ENCODE measurements around the gene FGD6. TPM values are rescaled to one million over a fixed set of nuclear protein-coding genes. Genes with fewer than 3 reads are reported as not detected.

The FGD6 gene
- total RNA-seq, 5 donors from 2014 or later (not counting 1 experiment from before 2014, with no cell fraction given), result 0.55 to 1.9 (median 0.70) TPM

DNA sequence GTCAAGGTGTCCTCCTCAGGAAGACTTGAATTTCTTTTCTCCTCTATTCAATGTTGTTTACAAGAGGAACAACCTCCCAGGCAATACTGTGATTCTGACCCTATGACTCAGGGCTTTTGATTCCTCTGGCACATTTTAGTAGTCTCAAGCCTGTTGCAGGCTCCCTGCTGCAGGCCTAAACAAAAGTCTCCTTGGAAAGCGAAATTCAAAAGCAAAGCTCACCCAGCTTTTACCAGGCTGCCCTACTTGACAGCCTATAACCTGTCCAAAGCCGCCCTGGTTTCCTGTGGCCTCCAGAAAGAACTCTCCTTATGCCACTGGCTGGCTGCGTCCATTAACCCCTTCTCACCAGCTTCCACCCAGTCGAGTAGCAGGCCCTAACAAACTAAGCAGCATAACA, 11.6 kb downstream of the FGD6 start:
- Histone ChIP-seq H3K9me3 (no peaks in the 10 kb centered on the region), H3K4me1 (ENCODE audit: control insufficient read depth in 1 of 2, extremely low read depth in 1 of 2, insufficient read depth in 2 of 2, low read length in 2 of 2) (peaks cover 0 to 12% of the 10 kb centered on the region in 2 experiments), H3K27ac (ENCODE audit: low read length) (no peak overlapping the region), H3K27me3 (replicated peaks in 1 of 2; ENCODE audit: control insufficient read depth in 2 of 2, extremely low read depth in 1 of 2, insufficient read depth in 2 of 2, low read length in 1 of 2) (no peaks in the 10 kb centered on the region), H3K4me3 (ENCODE audit: control insufficient read depth in 1 of 2, extremely low read depth in 1 of 2, low read length in 1 of 2) (no peak overlapping the region), H3K36me3 (ENCODE audit: control insufficient read depth in 2 of 2, extremely low read depth in 1 of 2, insufficient read depth in 1 of 2, low read length in 1 of 2) (no peaks in the 10 kb centered on the region)
- peaks cover 8 to 19% (median 9%) of the 10 kb centered on the region in 3 donors for H3K4me1 Mint-ChIP-seq
- ChIA-PET CTCF (interaction anchor here in 1 of 2 donors (0.6 kb wide), 2 partner anchors 66 to 373 kb away, joined by 5 to 6 read pairs; no protein-coding TSS in a partner anchor), POLR2A (interaction anchor here in 1 of 2 donors (0.5 kb wide), 1 partner anchor 11 kb away, joined by 9 read pairs; no protein-coding TSS in a partner anchor)
- no peak overlapping the region for H3K27ac Mint-ChIP-seq
- 56% methylated on average over 4 of the region's 4 CpGs for WGBS (ENCODE audit: insufficient coverage)
- no peak overlapping the region for H3K4me3 Mint-ChIP-seq
- H3K36me3 Mint-ChIP-seq, result no peaks in the 10 kb centered on the region
- ATAC-seq (replicated peaks in 1 of 4), result no peak
- H3K9me3 Mint-ChIP-seq, result no peaks in the 10 kb centered on the region
- H3K27me3 Mint-ChIP-seq, result peaks cover 0 to 2% of the 10 kb centered on the region in 2 donors
- DNase-seq, result no peak

DNA sequence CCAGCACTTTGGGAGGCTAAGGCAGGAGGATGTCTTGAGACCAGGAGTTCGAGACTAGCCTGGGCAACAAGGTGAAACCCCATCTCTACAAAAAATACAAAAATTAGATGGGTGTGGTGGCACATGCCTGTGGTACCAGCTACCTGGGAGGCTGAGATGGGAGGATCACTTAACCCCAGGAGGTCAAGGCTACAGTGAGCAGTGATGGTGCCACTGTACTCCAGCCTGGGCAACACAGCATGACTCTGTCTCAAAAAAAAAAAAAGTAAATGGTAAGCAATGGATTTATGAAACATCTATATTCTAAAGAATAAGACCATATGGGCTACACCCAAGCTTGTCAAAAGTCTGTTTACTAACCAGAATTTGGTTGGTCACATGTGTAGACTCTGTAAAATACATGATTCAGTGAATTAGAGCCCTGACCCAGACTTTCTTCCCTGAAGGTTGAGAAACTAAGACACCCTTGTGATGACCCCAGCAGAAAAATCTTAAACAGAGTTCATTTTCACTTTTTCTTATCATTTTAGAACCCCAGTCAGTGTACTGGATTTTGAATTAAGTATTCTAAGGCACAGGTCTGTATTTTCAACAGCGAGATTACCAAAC, 12.1 kb downstream of the FGD6 start:
- Mint-ChIP-seq H3K27me3 (peaks cover 0 to 6% of the 10 kb centered on the region in 2 donors), H3K9me3 (no peaks in the 10 kb centered on the region), H3K4me3 (no peak overlapping the region), H3K36me3 (no peaks in the 10 kb centered on the region), H3K27ac (no peak overlapping the region), H3K4me1 (peaks cover 8 to 21% (median 9%) of the 10 kb centered on the region in 3 donors)
- DNase-seq, result no peak
- Histone ChIP-seq H3K4me1 (ENCODE audit: control insufficient read depth in 1 of 2, extremely low read depth in 1 of 2, insufficient read depth in 2 of 2, low read length in 2 of 2) (peaks cover 0 to 12% of the 10 kb centered on the region in 2 experiments), H3K36me3 (ENCODE audit: control insufficient read depth in 2 of 2, extremely low read depth in 1 of 2, insufficient read depth in 1 of 2, low read length in 1 of 2) (no peaks in the 10 kb centered on the region), H3K9me3 (no peaks in the 10 kb centered on the region), H3K27me3 (replicated peaks in 1 of 2; ENCODE audit: control insufficient read depth in 2 of 2, extremely low read depth in 1 of 2, insufficient read depth in 2 of 2, low read length in 1 of 2) (no peaks in the 10 kb centered on the region), H3K27ac (ENCODE audit: low read length) (no peak overlapping the region), H3K4me3 (ENCODE audit: control insufficient read depth in 1 of 2, extremely low read depth in 1 of 2, low read length in 1 of 2) (no peak overlapping the region)
- CTCF ChIA-PET, result interaction anchor here (0.6 kb wide), 2 partner anchors 13 to 128 kb away, joined by 3 read pairs; no protein-coding TSS in a partner anchor
- no peak for ATAC-seq (replicated peaks in 1 of 4)
- WGBS (ENCODE audit: insufficient coverage), result no CpG with 5 or more reads among the region's 2 CpGs
- POLR2A ChIA-PET, result no interaction called here

DNA sequence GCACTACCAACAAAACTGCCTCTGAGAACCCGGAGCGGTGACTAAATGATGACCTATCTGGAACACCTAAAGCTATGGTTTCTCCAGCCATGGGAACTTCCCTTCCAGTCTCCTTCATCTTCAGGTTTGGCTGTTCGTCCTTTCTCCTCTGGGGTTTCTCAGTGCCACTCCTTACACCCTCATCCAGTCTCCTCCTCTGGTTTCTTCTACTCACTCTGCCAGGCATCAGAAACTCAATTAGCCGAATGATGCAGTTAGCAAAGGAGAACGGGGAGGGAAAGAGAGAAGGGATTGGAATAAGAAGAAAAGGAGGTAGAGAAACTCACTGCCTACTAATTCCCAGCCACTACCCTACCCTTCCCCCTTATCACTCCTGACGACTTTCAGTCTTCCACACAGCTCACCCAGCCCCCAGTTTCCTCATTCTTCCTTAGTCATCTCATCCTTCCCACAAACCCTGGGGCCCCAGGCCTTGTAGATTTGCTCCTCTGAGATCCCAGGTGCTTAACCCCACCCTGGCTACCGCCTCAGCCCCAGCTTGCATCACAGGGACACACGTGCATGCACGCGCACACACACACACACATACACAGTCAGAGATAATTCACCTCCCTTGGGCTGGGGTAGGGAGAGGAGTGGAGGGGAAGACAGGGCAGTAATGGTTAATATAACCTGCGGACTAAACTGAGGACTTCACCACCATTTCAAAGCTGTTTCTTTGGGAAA, 13.0 kb downstream of the FGD6 start:
- H3K27ac ChIP-seq (ENCODE audit: low read length), result no peak overlapping the region
- no peak for ATAC-seq (replicated peaks in 1 of 4)
- WGBS (ENCODE audit: insufficient coverage), result 45% methylated on average over 2 of the region's 11 CpGs

DNA sequence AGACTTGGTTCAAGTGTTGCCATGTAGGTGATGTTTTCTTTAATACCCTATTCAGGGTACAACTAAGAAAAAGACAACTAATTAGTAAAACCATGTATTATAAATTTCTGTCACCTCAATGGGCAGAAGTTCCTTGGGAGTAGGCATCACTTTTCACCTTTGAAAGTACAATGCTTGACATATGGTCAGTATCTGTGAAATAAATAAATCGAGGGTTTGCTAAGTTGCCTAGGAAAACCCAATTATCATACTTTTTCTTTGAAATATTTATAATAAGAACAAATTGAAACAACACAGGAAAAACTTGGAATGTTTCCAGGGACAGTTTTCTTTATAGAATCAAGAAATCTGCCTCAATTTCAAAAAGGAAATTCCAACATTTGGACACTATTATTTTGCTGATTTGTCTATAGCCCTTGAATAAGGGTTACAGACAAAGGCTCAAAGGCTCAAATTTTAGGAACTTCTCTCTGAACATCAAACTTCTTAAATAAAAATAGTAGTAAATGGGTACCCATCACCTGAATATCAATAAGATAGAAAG, 13.7 kb downstream of the FGD6 start:
- ATAC-seq (replicated peaks in 1 of 4), result no peak
- no peak overlapping the region for H3K4me3 Mint-ChIP-seq
- WGBS (ENCODE audit: insufficient coverage), result no CpG with 5 or more reads among the region's 1 CpG

More for the DNA sequence above, 13.0 kb downstream of the FGD6 start:
- H3K4me3 Mint-ChIP-seq, result no peak overlapping the region
- no peaks in the 10 kb centered on the region for H3K36me3 ChIP-seq (ENCODE audit: control insufficient read depth in 2 of 2, extremely low read depth in 1 of 2, insufficient read depth in 1 of 2, low read length in 1 of 2)
- no peaks in the 10 kb centered on the region for H3K9me3 ChIP-seq
- ChIA-PET CTCF (interaction anchor here (0.6 kb wide), 2 partner anchors 13 to 129 kb away, joined by 3 read pairs; no protein-coding TSS in a partner anchor), POLR2A (no interaction called here)
- no peak overlapping the region for H3K27ac Mint-ChIP-seq
- peaks cover 0 to 6% of the 10 kb centered on the region in 2 donors for H3K27me3 Mint-ChIP-seq
- H3K36me3 Mint-ChIP-seq, result no peaks in the 10 kb centered on the region
- H3K4me3 ChIP-seq (ENCODE audit: control insufficient read depth in 1 of 2, extremely low read depth in 1 of 2, low read length in 1 of 2), result no peak overlapping the region
- no peaks in the 10 kb centered on the region for H3K27me3 ChIP-seq (replicated peaks in 1 of 2; ENCODE audit: control insufficient read depth in 2 of 2, extremely low read depth in 1 of 2, insufficient read depth in 2 of 2, low read length in 1 of 2)
- peaks cover 8 to 21% (median 9%) of the 10 kb centered on the region in 3 donors for H3K4me1 Mint-ChIP-seq
- peaks cover 0 to 12% of the 10 kb centered on the region in 2 experiments for H3K4me1 ChIP-seq (ENCODE audit: control insufficient read depth in 1 of 2, extremely low read depth in 1 of 2, insufficient read depth in 2 of 2, low read length in 2 of 2)
- no peaks in the 10 kb centered on the region for H3K9me3 Mint-ChIP-seq
- no peak for DNase-seq

DNA sequence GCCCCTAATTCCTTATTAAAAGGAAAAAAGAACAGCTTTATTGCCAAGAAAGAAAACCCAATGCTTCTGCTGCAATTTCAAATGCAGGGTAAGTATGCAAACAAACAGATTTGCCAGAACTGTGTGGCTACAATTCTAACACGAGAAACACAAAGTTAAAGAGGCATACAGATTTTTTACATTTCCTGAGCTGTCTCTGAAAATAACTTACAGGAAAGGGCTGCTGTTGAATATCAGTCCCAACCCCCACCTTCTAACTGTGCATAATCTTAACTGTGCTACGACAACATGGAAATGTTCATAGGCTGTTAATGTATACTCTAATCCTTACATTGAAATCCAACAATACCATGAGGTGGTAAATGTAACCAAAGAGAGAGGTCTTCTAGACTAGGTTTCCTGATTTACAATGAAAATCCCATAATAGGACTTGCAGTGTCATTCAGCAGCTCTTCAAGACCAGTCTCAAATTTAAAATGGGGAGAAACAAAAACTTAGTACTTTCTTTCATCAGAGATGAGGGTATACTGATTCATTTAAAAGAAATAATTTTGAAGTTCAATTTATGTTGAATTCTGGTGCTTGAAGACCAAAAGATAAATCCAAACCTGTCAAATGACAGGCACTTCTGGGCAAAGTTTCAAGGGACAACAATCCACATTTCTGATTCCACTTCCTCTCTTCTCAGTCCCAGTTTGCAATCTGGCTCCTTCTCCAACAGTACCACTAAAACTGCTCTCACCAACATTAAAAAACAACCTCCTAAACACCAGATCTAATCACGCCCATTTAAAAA, 14.4 kb downstream of the FGD6 start:
- H3K4me3 Mint-ChIP-seq, result no peak overlapping the region
- Histone ChIP-seq H3K4me1 (ENCODE audit: control insufficient read depth in 1 of 2, extremely low read depth in 1 of 2, insufficient read depth in 2 of 2, low read length in 2 of 2) (peaks cover 0 to 12% of the 10 kb centered on the region in 2 experiments), H3K27ac (ENCODE audit: low read length) (no peak overlapping the region), H3K36me3 (ENCODE audit: control insufficient read depth in 2 of 2, extremely low read depth in 1 of 2, insufficient read depth in 1 of 2, low read length in 1 of 2) (no peaks in the 10 kb centered on the region), H3K27me3 (replicated peaks in 1 of 2; ENCODE audit: control insufficient read depth in 2 of 2, extremely low read depth in 1 of 2, insufficient read depth in 2 of 2, low read length in 1 of 2) (no peaks in the 10 kb centered on the region), H3K9me3 (no peaks in the 10 kb centered on the region), H3K4me3 (ENCODE audit: control insufficient read depth in 1 of 2, extremely low read depth in 1 of 2, low read length in 1 of 2) (no peak overlapping the region)
- DNase-seq (no peak), ATAC-seq (replicated peaks in 1 of 4) (peak in 1 of 4 experiments; percentile 33)
- WGBS (ENCODE audit: insufficient coverage), result no CpG with 5 or more reads among the region's 3 CpGs
- H3K4me1 Mint-ChIP-seq, result peaks cover 8 to 21% (median 9%) of the 10 kb centered on the region in 3 donors
- CTCF ChIA-PET, result interaction anchor here in 1 of 2 donors (0.6 kb wide), 1 partner anchor 753 kb away, joined by 9 read pairs; no protein-coding TSS in a partner anchor
- peaks cover 0 to 3% of the 10 kb centered on the region in 2 donors for H3K27me3 Mint-ChIP-seq
- H3K27ac Mint-ChIP-seq, result peak overlapping the region in 1 of 2 donors; percentile 33
- no peaks in the 10 kb centered on the region for H3K9me3 Mint-ChIP-seq
- POLR2A ChIA-PET, result no interaction called here
- H3K36me3 Mint-ChIP-seq, result no peaks in the 10 kb centered on the region

More for the DNA sequence above, 13.7 kb downstream of the FGD6 start:
- no peaks in the 10 kb centered on the region for H3K9me3 Mint-ChIP-seq
- Histone ChIP-seq H3K27ac (ENCODE audit: low read length) (no peak overlapping the region), H3K4me3 (ENCODE audit: control insufficient read depth in 1 of 2, extremely low read depth in 1 of 2, low read length in 1 of 2) (no peak overlapping the region), H3K9me3 (no peaks in the 10 kb centered on the region), H3K4me1 (ENCODE audit: control insufficient read depth in 1 of 2, extremely low read depth in 1 of 2, insufficient read depth in 2 of 2, low read length in 2 of 2) (peaks cover 0 to 12% of the 10 kb centered on the region in 2 experiments), H3K27me3 (replicated peaks in 1 of 2; ENCODE audit: control insufficient read depth in 2 of 2, extremely low read depth in 1 of 2, insufficient read depth in 2 of 2, low read length in 1 of 2) (no peaks in the 10 kb centered on the region), H3K36me3 (ENCODE audit: control insufficient read depth in 2 of 2, extremely low read depth in 1 of 2, insufficient read depth in 1 of 2, low read length in 1 of 2) (no peaks in the 10 kb centered on the region)
- H3K4me1 Mint-ChIP-seq, result peaks cover 8 to 21% (median 9%) of the 10 kb centered on the region in 3 donors
- no peaks in the 10 kb centered on the region for H3K36me3 Mint-ChIP-seq
- ChIA-PET POLR2A (no interaction called here), CTCF (no interaction called here)
- H3K27me3 Mint-ChIP-seq, result peaks cover 0 to 3% of the 10 kb centered on the region in 2 donors
- peak overlapping the region in 1 of 2 donors; percentile 33 for H3K27ac Mint-ChIP-seq
- DNase-seq, result no peak
